GM19240 (cell line): ENCODE data around the gene DECR2.
"Not testable (repeated sequence)": the region's sequence is repeated elsewhere in the genome, so short reads cannot be mapped to it uniquely, and the experiment has no call there.

ENCODE experiments used
- DNase-seq: peaks from one replicate; pipeline ENCODE4 v3.0.0; 2011; ENCODE audit warnings: low spot score; ENCODE audit not compliant: insufficient read length

The DECR2 gene

GRCh38 chr16:399340-400019 is 2.2 kb upstream of the DECR2 start:
- no peak for DNase-seq

GRCh38 chr16:400061-400591 is 1.6 kb upstream of the DECR2 start:
- no peak for DNase-seq

GRCh38 chr16:404971-405486 is 3.3 kb downstream of the DECR2 start:
- DNase-seq = no peak

GRCh38 chr16:405548-406506 is 4.1 kb downstream of the DECR2 start:
- DNase-seq = no peak

- no peak for DNase-seq
These were observed 5.6 kb downstream of the DECR2 start for GRCh38 chr16:407253-407652.

- DNase-seq = no peak
These were observed 9.0 kb downstream of the DECR2 start for GRCh38 chr16:410516-411178.

- DNase-seq = no peak
These were observed 10.0 kb downstream of the DECR2 start for GRCh38 chr16:411576-412265.

- no peak for DNase-seq
These were observed 12.9 kb downstream of the DECR2 start for GRCh38 chr16:414395-415169.

- not testable (repeated sequence) for DNase-seq
These were observed 13.4 kb downstream of the DECR2 start for GRCh38 chr16:415170-415498.

- DNase-seq = not testable (repeated sequence)
These were observed 20.5 kb downstream of the DECR2 start for GRCh38 chr16:422179-422578.

- DNase-seq = no peak
These were observed 22.4 kb downstream of the DECR2 start for GRCh38 chr16:424033-424622.

- DNase-seq = no peak
These were observed 23.0 kb downstream of the DECR2 start for GRCh38 chr16:424623-425081.

GRCh38 chr16:425082-425718 is 23.5 kb downstream of the DECR2 start, which contains the start of gene RAB11FIP3:
Gene RAB11FIP3, plus strand, starts transcription at chr16:425649. Its CDS starts 358 bp downstream, at chr16:426007.
- DNase-seq = peak; percentile 96

- DNase-seq = peak; percentile 31
These were observed 24.0 kb downstream of the DECR2 start for GRCh38 chr16:425740-426114.

GRCh38 chr16:426115-426905 is 24.6 kb downstream of the DECR2 start:
- DNase-seq = no peak

- no peak for DNase-seq
These were observed 25.2 kb downstream of the DECR2 start for GRCh38 chr16:426906-427249.

- no peak for DNase-seq
These were observed 25.6 kb downstream of the DECR2 start for GRCh38 chr16:427250-427649.

GRCh38 chr16:430904-431303 is 29.2 kb downstream of the DECR2 start:
- DNase-seq = no peak

GRCh38 chr16:440627-441026 is 38.9 kb downstream of the DECR2 start:
- DNase-seq = no peak
